ENCODE data around the gene IFNA10.

GRCh38 chr9:21228122-21228521 lies 21.2 kb upstream of the IFNA10 start, which contains the start of gene IFNA17:
- TF ChIP-seq EZH2 (IDR thresholded peaks at IDR 0.05; ENCODE audit: borderline replicate concordance) (no peak), CTCF (IDR thresholded peaks at IDR 0.05; ENCODE audit: poor library complexity) (no peak)
